UCSD-AML1 (cell line): ENCODE results near the gene STUB1.
A peak's percentile ranks its signal among the peaks of the same experiment; 100 is the strongest.

Experiments
- DNase-seq: peaks from one replicate; lab custom pipeline; 2025; ENCODE audit not compliant: unreplicated experiment; lab: John Stamatoyannopoulos, UW

STUB1 gene

DNA sequence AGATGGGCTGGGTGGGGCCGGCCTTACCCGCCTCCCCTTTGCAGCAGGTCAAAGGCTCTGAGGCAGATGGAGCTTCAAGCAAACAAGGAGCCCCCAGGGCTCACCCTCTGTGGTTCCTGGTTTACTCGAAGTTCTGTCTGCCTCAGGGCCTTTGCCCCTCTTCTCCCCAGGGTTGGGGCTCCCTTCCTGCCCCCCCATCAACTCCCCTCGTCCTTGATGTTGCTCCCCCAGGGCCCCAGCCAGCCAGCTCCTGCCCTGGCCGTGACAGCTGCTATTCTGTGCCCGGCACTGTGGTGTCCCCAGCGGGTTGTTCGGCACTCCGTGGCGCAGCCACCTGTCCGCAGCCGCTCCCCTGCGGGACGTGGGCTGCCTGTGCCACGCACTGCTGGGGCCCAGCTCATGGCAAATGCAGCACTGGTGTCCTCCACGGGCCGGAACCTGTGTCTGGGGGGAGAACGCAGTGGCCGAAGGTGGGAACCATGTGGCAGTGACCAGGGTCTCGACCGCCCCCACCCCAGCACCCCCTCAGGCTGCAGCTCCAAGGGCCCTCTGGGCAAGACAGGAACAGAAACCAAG, 30.4 kb downstream of the STUB1 start:
- no peak for DNase-seq

GRCh38 chr16:711084-711483, 30.9 kb downstream of the STUB1 start:
- DNase-seq, result no peak

- DNase-seq, result peak; percentile 77
These were observed 31.5 kb downstream of the STUB1 start for GRCh38 chr16:711548-712320.

- peak; percentile 63 for DNase-seq
These were observed 32.6 kb downstream of the STUB1 start for GRCh38 chr16:712740-713250.

- peak; percentile 27 for DNase-seq
These were observed 33.9 kb downstream of the STUB1 start for GRCh38 chr16:714079-714478.

DNA sequence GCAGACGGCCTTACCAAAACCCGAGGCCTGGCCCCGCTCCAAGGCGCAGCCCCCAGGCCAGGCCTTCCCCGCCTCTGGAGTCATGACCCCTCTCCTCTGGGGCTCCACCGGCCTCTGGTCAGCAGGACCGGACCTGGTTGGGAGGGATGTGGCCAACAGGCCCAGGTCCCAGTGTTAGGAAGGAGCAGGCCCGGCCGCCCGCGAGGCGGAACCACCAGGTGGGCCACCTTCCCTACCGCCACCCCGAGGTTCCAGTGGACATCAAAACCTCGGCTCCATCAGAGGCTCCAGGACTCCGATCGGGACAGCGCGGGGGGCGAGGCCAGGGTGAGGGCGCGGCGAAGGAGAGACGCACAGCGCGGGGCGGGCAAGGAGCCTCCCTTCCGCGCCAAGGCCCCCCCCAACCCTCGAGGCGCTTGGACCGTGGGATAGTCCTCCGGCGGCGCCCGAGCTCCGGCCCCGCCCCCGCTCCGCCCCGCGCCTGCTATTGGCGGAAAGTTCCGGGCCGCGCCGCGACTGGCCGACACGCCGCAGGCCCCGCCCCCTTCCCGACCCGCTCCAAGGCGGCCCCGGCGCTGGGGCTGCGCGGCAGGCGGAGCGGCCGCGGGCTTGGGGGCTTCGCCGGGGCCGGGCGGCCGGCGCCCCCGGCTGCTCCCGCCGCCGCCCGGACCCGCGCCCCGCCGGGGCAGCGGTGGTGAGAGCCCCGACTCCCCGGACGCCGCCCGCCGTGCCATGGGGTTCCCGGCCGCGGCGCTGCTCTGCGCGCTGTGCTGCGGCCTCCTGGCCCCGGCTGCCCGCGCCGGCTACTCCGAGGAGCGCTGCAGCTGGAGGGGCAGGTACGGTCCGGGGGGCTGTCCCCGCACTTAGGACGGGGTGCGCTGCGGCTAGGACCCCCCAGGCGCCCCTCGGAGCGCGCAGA, 34.6 kb downstream of the STUB1 start, which contains the start of gene METRN:
TSS of gene METRN (plus strand) at position 561 of the 919 bp plus-strand sequence. CDS start at position 733, 172 bp downstream.
- peak; percentile 88 for DNase-seq

DNA sequence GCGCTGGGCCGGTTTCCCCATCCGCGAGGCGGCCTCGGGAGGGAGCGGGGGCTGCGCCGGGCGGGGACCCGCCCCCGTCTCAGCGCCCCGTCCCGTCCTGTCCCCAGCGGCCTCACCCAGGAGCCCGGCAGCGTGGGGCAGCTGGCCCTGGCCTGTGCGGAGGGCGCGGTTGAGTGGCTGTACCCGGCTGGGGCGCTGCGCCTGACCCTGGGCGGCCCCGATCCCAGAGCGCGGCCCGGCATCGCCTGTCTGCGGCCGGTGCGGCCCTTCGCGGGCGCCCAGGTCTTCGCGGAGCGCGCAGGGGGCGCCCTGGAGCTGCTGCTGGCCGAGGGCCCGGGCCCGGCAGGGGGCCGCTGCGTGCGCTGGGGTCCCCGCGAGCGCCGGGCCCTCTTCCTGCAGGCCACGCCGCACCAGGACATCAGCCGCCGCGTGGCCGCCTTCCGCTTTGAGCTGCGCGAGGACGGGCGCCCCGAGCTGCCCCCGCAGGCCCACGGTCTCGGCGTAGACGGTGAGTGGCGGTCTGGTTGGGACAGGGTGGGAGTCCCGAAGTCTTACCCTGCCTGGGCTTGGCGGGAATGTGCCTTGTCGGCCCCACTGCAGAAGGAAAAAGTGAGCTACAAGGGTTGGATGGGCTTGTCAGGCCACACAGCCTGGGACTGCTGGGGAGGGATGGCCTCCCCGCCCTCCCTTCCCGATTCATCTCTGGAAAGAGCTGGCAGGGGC, 35.4 kb downstream of the STUB1 start:
- peak; percentile 43 for DNase-seq

GRCh38 chr16:716200-716568, 36.0 kb downstream of the STUB1 start:
- no peak for DNase-seq

GRCh38 chr16:716768-717325, 36.6 kb downstream of the STUB1 start:
- no peak for DNase-seq

- no peak for DNase-seq
These were observed 37.4 kb downstream of the STUB1 start for GRCh38 chr16:717450-718245.

GRCh38 chr16:718389-718788, 38.2 kb downstream of the STUB1 start:
- no peak for DNase-seq

DNA sequence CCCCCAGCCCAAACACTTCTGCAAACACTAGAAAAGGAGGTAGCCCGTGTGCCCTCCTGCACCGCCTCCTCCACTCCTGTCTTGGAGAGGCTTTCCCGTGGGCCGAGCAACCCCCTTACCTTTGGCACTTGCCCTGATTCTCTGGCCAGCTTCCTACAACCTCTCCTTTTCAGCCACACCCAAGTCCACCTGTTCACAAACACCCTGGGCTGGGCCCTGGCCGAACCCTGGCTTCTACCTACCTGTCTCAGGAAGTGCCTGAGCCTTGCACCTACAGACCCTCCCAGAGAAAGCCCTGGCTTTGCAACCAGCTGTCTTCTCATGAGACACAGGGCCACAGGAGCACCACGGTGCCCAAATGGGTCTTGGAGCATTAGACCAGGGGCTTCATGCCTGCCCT, 38.7 kb downstream of the STUB1 start:
- DNase-seq, result no peak

GRCh38 chr16:719815-720446, 39.7 kb downstream of the STUB1 start:
- peak; percentile 64 for DNase-seq

GRCh38 chr16:720447-720989, 40.3 kb downstream of the STUB1 start:
- peak; percentile 79 for DNase-seq

DNA sequence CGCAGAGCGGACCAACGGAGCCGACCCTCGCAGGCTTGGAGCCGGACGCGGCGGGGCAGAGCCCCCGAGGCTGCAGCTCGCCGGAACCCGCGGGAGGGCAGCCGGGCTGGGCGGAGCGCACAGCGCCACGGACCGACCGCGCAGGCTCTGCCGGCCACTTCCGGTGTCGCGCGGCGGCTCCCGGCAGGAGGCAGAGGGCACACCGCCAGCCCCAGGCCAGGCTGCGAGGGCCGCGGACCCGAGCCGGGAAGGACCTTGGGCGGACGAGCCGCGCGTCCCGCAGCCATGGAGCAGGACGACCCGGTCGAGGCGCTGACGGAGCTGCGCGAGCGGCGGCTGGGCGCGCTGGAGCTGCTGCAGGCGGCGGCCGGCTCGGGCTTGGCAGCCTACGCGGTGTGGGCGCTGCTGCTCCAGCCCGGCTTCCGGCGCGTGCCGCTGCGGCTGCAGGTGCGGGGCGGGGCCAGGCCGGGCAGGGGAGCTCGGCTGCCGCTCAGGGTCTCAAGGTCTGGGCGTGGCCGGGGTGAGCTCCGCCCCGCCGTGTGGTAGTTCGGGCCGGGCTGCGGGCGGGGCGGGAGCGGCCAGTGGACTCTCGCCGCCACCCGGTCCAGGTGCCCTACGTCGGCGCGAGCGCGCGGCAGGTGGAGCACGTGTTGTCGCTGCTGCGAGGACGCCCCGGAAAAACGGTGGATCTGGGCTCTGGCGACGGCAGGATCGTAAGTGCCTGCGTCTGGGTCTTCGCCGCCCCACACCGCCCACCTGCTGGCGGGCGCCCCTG, 41.0 kb downstream of the STUB1 start, which contains the start of gene ANTKMT:
TSS of gene ANTKMT (plus strand) at position 157 of the 775 bp plus-strand sequence. CDS start at position 286, 129 bp downstream.
- peak; percentile 85 for DNase-seq

DNA sequence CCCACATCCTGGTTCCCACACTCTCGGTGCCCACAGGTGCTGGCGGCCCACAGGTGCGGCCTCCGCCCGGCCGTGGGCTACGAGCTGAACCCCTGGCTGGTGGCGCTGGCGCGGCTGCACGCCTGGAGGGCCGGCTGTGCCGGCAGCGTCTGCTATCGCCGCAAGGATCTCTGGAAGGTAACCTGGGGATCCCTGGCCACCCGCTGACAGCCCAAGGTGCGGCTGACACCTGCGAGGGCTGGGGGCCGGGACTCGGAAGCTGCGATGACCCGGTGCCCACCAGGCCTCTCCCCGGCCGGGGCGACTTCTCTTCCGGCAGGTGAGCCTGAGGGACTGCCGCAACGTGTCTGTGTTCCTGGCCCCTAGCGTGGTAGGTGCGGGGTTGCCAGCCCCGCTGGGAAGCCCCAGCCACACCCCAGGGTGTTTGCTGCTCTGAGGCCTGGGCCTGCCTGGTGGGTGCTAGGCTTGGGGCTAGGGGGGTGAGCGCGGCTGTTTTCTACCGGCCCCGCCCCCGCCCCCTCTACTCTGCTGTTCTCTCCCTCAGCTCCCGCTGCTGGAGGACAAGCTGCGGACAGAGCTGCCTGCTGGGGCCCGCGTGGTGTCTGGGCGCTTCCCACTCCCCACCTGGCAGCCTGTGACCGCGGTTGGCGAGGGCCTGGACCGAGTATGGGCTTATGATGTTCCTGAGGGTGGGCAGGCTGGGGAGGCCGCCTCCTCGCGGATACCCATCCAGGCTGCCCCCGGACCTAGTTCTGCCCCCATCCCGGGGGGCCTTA, 41.7 kb downstream of the STUB1 start:
- no peak for DNase-seq
